ENCODE measurements around the gene POU2F3. TPM values are rescaled to one million over a fixed set of nuclear protein-coding genes. Genes with fewer than 3 reads are reported as not detected.

POU2F3 gene
- total and polyA plus RNA-seq, 2 of the 8 experiments (the other 6 are each of a cell fraction or from before 2014, with no cell fraction given), result 1.0 to 2.1 TPM

DNA sequence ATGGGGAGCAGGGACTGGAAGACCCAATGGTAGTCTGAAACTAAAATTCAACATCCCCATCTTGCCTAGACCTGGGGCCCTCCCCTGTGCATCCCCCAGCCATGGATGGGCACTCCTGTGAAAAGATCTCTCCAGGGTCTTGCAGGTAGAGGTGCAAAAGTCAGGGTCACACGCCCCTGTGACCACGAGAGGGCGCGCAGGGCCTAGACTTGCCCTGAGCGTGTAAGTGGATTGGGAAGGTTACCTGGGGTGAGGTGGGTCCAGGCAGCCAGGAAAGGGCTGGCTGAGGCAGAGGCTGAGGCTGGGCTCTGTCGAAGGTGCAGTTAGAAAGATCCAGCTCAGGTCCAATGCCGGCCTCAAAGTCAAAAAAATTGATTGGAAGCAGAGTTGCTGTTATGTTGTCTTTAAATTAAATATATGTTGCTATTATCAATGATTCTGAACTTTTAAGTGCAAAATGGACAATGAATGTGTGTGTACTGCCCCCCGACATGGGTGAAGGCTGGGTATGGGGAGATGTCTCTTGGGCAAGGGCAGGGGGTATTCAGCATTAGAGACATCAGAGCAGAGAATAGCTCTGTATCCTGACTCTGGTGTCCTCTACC is 4.8 kb upstream of the POU2F3 start:
- peak; percentile 92 for FAIRE-seq
- Histone ChIP-seq H3K36me3 (ENCODE audit: control insufficient read depth in 2 of 4, insufficient read depth in 4 of 4, low read length in 3 of 4) (no peaks in the 10 kb centered on the region), H4K5ac (ENCODE audit: insufficient read length, low read depth, low read length) (no peak overlapping the region), H3K18ac (ENCODE audit: extremely low read depth, low read length) (0 out of 2 replicates have a peak overlapping the region, but pooled peaks have one; percentile 66), H3K27me3 (replicated peaks in 1 of 4; ENCODE audit: control insufficient read depth in 3 of 4, extremely low read depth in 1 of 4, insufficient read depth in 3 of 4, low read length in 3 of 4) (peaks cover 3 to 12% (median 10%) of the 10 kb centered on the region in 4 experiments), H2BK15ac (ENCODE audit: low read length) (peak overlapping the region; percentile 3; the same call in 1 of the 2 replicates), H3K4me3 (ENCODE audit: extremely low read depth in 1 of 4, insufficient read depth in 2 of 4, low read depth in 3 of 4, low read length in 4 of 4) (no peak overlapping the region), H2AFZ (ENCODE audit: low read length) (no peak overlapping the region), H2BK120ac (replicated peaks; ENCODE audit: low read depth, low read length) (no peak overlapping the region), H2BK12ac (ENCODE audit: low read depth, low read length) (0 out of 2 replicates have a peak overlapping the region, but pooled peaks have one; percentile 60), H4K8ac (ENCODE audit: extremely low read depth, insufficient read depth, low read length) (no peak overlapping the region), H2BK5ac (ENCODE audit: low read depth, low read length) (no peak overlapping the region), H4K91ac (replicated peaks; ENCODE audit: insufficient read length, low read length) (no peak overlapping the region), H3K4ac (replicated peaks; ENCODE audit: insufficient read length, low read depth, low read length) (no peak overlapping the region), H3K9ac (replicated peaks in 1 of 4; ENCODE audit: extremely low read depth in 1 of 4, low read depth in 3 of 4, low read length in 3 of 4) (no peak overlapping the region), H3K23ac (ENCODE audit: insufficient read length) (no peak overlapping the region), H3K56ac (replicated peaks; ENCODE audit: insufficient read length, low read depth, low read length) (no peak overlapping the region), H4K20me1 (replicated peaks in 1 of 2; ENCODE audit: control insufficient read depth in 1 of 2, insufficient read depth in 2 of 2, low read length in 2 of 2) (peaks cover 0 to 1% of the 10 kb centered on the region in 2 experiments), H3K79me2 (ENCODE audit: control insufficient read depth in 1 of 2, insufficient read depth in 2 of 2, low read length in 2 of 2) (no peaks in the 10 kb centered on the region), H3K14ac (ENCODE audit: insufficient read length) (no peak overlapping the region), H3K4me1 (replicated peaks in 1 of 4; ENCODE audit: control insufficient read depth in 3 of 4, insufficient read depth in 4 of 4, low read length in 3 of 4) (no peaks in the 10 kb centered on the region; a peak in 2 of 7 replicates), H3K4me2 (ENCODE audit: insufficient read depth in 1 of 2, low read depth in 2 of 2, low read length in 2 of 2) (no peak overlapping the region), H2AK5ac (ENCODE audit: low read depth, low read length) (no peak overlapping the region), H3K79me1 (ENCODE audit: low read depth, low read length) (no peaks in the 10 kb centered on the region; the same call in 1 of the 2 replicates), H3K23me2 (ENCODE audit: low read depth, low read length) (peaks cover under 1% of the 10 kb centered on the region; the same call in 1 of the 2 replicates), H2BK20ac (ENCODE audit: low read length) (no peak overlapping the region), H3K9me3 (ENCODE audit: insufficient read depth in 2 of 2, low read depth in 1 of 2, low read length in 1 of 2) (no peaks in the 10 kb centered on the region), H3K27ac (ENCODE audit: low read depth, low read length) (no peak overlapping the region)
- peak; percentile 84 to 92 for DNase-seq (ENCODE audit: low read depth in 1 of 2, low spot score in 2 of 2)
- 17% methylated on average over 8 of the region's 8 CpGs; no CpG with 5 or more reads in 1 of the 2 experiments for WGBS, 2 experiments (ENCODE audit: extremely low coverage in 1 of 2, insufficient coverage in 1 of 2, insufficient read length in 1 of 2, insufficient replicate concordance in 2 of 2, low coverage in 1 of 2, low lambda C conversion rate in 2 of 2, missing lambda C conversion rate in 1 of 2)
- ChIA-PET CTCF (ENCODE audit: partially characterized antibody) (interaction anchor here (0.6 to 41.2 kb wide), 24 partner anchors 8 to 1686 kb away, joined by 3 to 1412 read pairs (median 6); partner anchors contain the start of gene OAF), POLR2A (ENCODE audit: partially characterized antibody) (interaction anchor here (1.0 to 4.4 kb wide), 5 partner anchors 23 to 68 kb away, joined by 3 to 69 read pairs (median 8); no protein-coding TSS in a partner anchor)
- TF ChIP-seq TAF7 (optimal IDR thresholded peaks at IDR 0.05; ENCODE audit: borderline replicate concordance, low read depth, low read length) (peak; percentile 47), POU5F1 (IDR thresholded peaks at IDR 0.05; ENCODE audit: low read depth, low read length) (no peak), MAFK (IDR thresholded peaks at IDR 0.05; ENCODE audit: low read depth, low read length) (no peak), SIX5 (IDR thresholded peaks at IDR 0.05; ENCODE audit: low read depth, low read length) (no peak), NRF1 (IDR thresholded peaks at IDR 0.05; ENCODE audit: low read depth, low read length) (no peak), SP1 (IDR thresholded peaks at IDR 0.05; ENCODE audit: low read depth, low read length) (no peak), EGR1 (IDR thresholded peaks at IDR 0.05; ENCODE audit: borderline replicate concordance, low read depth, low read length) (no peak), BRCA1 (IDR thresholded peaks at IDR 0.05; ENCODE audit: low read depth, low read length) (no peak)
- TF ChIP-seq, protein P1, sequence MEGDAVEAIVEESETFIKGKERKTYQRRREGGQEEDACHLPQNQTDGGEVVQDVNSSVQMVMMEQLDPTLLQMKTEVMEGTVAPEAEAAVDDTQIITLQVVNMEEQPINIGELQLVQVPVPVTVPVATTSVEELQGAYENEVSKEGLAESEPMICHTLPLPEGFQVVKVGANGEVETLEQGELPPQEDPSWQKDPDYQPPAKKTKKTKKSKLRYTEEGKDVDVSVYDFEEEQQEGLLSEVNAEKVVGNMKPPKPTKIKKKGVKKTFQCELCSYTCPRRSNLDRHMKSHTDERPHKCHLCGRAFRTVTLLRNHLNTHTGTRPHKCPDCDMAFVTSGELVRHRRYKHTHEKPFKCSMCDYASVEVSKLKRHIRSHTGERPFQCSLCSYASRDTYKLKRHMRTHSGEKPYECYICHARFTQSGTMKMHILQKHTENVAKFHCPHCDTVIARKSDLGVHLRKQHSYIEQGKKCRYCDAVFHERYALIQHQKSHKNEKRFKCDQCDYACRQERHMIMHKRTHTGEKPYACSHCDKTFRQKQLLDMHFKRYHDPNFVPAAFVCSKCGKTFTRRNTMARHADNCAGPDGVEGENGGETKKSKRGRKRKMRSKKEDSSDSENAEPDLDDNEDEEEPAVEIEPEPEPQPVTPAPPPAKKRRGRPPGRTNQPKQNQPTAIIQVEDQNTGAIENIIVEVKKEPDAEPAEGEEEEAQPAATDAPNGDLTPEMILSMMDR (IDR thresholded peaks at IDR 0.05; ENCODE audit: control extremely low read depth in 1 of 3, insufficient read depth in 1 of 3, low read depth in 1 of 3, low read length in 3 of 3), result peak; percentile 94 to 98 (median 98)
- TF ChIP-seq, protein P2, sequence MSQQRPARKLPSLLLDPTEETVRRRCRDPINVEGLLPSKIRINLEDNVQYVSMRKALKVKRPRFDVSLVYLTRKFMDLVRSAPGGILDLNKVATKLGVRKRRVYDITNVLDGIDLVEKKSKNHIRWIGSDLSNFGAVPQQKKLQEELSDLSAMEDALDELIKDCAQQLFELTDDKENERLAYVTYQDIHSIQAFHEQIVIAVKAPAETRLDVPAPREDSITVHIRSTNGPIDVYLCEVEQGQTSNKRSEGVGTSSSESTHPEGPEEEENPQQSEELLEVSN (IDR thresholded peaks at IDR 0.05), result no peak
